A549 (cell line): Measurements from ENCODE around the gene PRDM1. TPM values are rescaled to one million over a fixed set of nuclear protein-coding genes. Genes with fewer than 3 reads are reported as not detected.

Experiments used
- ATAC-seq, 2 experiments: fragments of 200-7000 bp in 1 of 2; fragments of >200 bp in 1 of 2; cut with Nextera tagmentation in 1 of 2; cut with Tn5 transposase in 1 of 2; 3 replicates each; pipeline versions ENCODE4 v1.8.0 to v1.9.1; 2018 to 2020; ENCODE audit warnings: mild to moderate bottlenecking in 1 of 2, moderate library complexity in 1 of 2
- CTCF ChIA-PET: fragments of 300-600 bp; sonication (Branson Sonifier 250); formaldehyde crosslinking; extraction: SDS; loops from one replicate; lab custom pipeline; 2021; ENCODE audit warnings: antibody characterized with exemption, inconsistent platforms; lab: Yijun Ruan, JAX
- POLR2A ChIA-PET: fragments of 350-600 bp; formaldehyde crosslinking; extraction: SDS; loops from one replicate; lab custom pipeline; 2021; ENCODE audit warnings: antibody characterized with exemption, inconsistent platforms; lab: Yijun Ruan, JAX
- DNase-seq, 2 experiments: peaks; one replicate each; pipeline versions ENCODE4 v3.0.0 to v3.0.0-alpha.2; 2011 to 2016; ENCODE audit warnings: low read depth in 1 of 2, low spot score in 1 of 2
- FAIRE-seq: peaks from 2 replicates; lab custom pipeline; 2011; peaks lifted over from hg19 to GRCh38; lab: Jason Lieb, UNC
- H3K27ac ChIP-seq, 2 experiments: fragments of >200 bp; sonication (Bioruptor Twin); formaldehyde crosslinking; 3 replicates each; pipeline ENCODE4 v1.5.1; 2016 to 2017
- H3K4me1 ChIP-seq: fragments of >200 bp; sonication (Bioruptor Twin); formaldehyde crosslinking; 3 replicates; pipeline ENCODE4 v1.6.1; 2016
- H3K4me2 ChIP-seq: fragments of >200 bp; sonication (Bioruptor Twin); formaldehyde crosslinking; 3 replicates; pipeline ENCODE4 v1.6.1; 2016
- H3K4me3 ChIP-seq: fragments of >200 bp; sonication (Bioruptor Twin); formaldehyde crosslinking; 3 replicates; pipeline ENCODE4 v1.5.1; 2016
- H3K9me3 ChIP-seq: fragments of >200 bp; sonication (Bioruptor Twin); formaldehyde crosslinking; 3 replicates; pipeline ENCODE4 v1.6.1; 2016
- CEBPB ChIP-seq, 2 experiments: fragments of >200 bp in 1 of 2; sonication (Bioruptor Twin) in 1 of 2; formaldehyde crosslinking in 1 of 2; IDR thresholded peaks; 2 replicates each; pipeline ENCODE4 v1.6.1; 2012 to 2016
- CHD2 ChIP-seq: fragments of 150-350 bp; IDR thresholded peaks from 2 replicates; pipeline ENCODE4 v1.6.1; 2014; ENCODE audit warnings: low read length; ENCODE audit not compliant: partially characterized antibody
- HEYL ChIP-seq: fragments of 250-450 bp; sonication (Bioruptor Pico); IDR thresholded peaks from 2 replicates; pipeline ENCODE4 v1.8.0; 2021; ENCODE audit warnings: mild to moderate bottlenecking, moderate library complexity
- HOXA7 ChIP-seq: fragments of 250-450 bp; sonication (Bioruptor Pico); IDR thresholded peaks from 2 replicates; pipeline ENCODE4 v1.5.0; 2020; ENCODE audit warnings: mild to moderate bottlenecking, moderate library complexity
- HOXB5 ChIP-seq: fragments of 250-450 bp; sonication (Bioruptor Pico); IDR thresholded peaks from 2 replicates; pipeline ENCODE4 v1.5.0; 2020; ENCODE audit warnings: mild to moderate bottlenecking, moderate library complexity
- JUN ChIP-seq, 2 experiments: fragments of >200 bp; sonication (Bioruptor Twin); formaldehyde crosslinking; IDR thresholded peaks; 2 replicates in 1 of 2; 3 replicates in 1 of 2; pipeline ENCODE4 v1.6.1; 2016 to 2017
- MAZ ChIP-seq: fragments of 150-350 bp; IDR thresholded peaks from 2 replicates; pipeline ENCODE4 v1.6.1; 2014; ENCODE audit warnings: antibody characterized with exemption, low read depth, low read length, borderline replicate concordance
- NFE2L2 ChIP-seq: fragments of 150-350 bp; conservative IDR thresholded peaks from 2 replicates; pipeline ENCODE4 v1.6.1; 2014; ENCODE audit warnings: low read length
- PHF8 ChIP-seq: fragments of 200-600 bp; sonication (generic); IDR thresholded peaks from 2 replicates; pipeline ENCODE4 v1.6.1; 2016; ENCODE audit warnings: low read depth, mild to moderate bottlenecking, antibody characterized with exemption, moderate library complexity, borderline replicate concordance
- POLR2A ChIP-seq: IDR thresholded peaks from 2 replicates; pipeline ENCODE4 v1.6.1; 2012; ENCODE audit warnings: mild to moderate bottlenecking, low read length
- RAD21 ChIP-seq, 2 experiments: fragments of >200 bp in 1 of 2; sonication (Bioruptor Twin) in 1 of 2; formaldehyde crosslinking in 1 of 2; IDR thresholded peaks in 1 of 2; conservative IDR thresholded peaks in 1 of 2; 2 replicates in 1 of 2; 3 replicates in 1 of 2; pipeline ENCODE4 v1.6.1; 2012 to 2018; ENCODE audit warnings: inconsistent platforms in 1 of 2
- RARB ChIP-seq: fragments of 250-450 bp; sonication (Bioruptor Pico); IDR thresholded peaks from 2 replicates; pipeline ENCODE4 v1.8.0; 2021; ENCODE audit warnings: mild to moderate bottlenecking, moderate library complexity
- TP53 ChIP-seq: fragments of 250-450 bp; sonication (Bioruptor Pico); IDR thresholded peaks from 2 replicates; pipeline ENCODE4 v1.5.0; 2021; ENCODE audit warnings: mild to moderate bottlenecking, moderate library complexity
- ZSCAN20 ChIP-seq: fragments of 250-450 bp; sonication (Bioruptor Pico); IDR thresholded peaks from 2 replicates; pipeline ENCODE4 v1.8.0; 2022; ENCODE audit warnings: mild to moderate bottlenecking, moderate library complexity
- WGBS: methylation state at CpG from one replicate; pipeline ENCODE4 v1.1.6; 2017; ENCODE audit errors: missing lambda C conversion rate; 5-methylcytosine and 5-hydroxymethylcytosine counted together
- polyA plus RNA-seq, 4 experiments: library from polyadenylated mRNA; depleted of rRNA in 3 of 4; stranded (reverse); fragments of >200 nt; fragmentation: RNase III in 1 of 4; extraction: RNeasy Plus Mini Kit Qiagen cat#74134 plus additional on column Dnase treatment in 1 of 4; gene quantifications; 2 replicates in 3 of 4; 3 replicates in 1 of 4; pipeline ENCODE4 v1.2.3, GENCODE V29; 2011 to 2017
- TF ChIP-seq, protein P1 (sequence below): IDR thresholded peaks from 2 replicates; pipeline ENCODE4 v1.6.1; 2012
- TF ChIP-seq, protein P2 (sequence below): fragments of >200 bp; sonication (Bioruptor Twin); formaldehyde crosslinking; IDR thresholded peaks from 3 replicates; pipeline ENCODE4 v1.5.1; 2016
- TF ChIP-seq, protein P3 (sequence below): fragments of 200-600 bp; sonication (generic); IDR thresholded peaks from 2 replicates; pipeline ENCODE4 v1.6.1; 2016; ENCODE audit warnings: antibody characterized with exemption, mild to moderate bottlenecking, moderate library complexity
- TF ChIP-seq, protein P4 (sequence below): fragments of 450-650 bp; IDR thresholded peaks from 2 replicates; pipeline ENCODE4 v1.6.1; 2014; ENCODE audit warnings: antibody characterized with exemption
- TF ChIP-seq, protein P5 (sequence below): fragments of 150-350 bp; IDR thresholded peaks from 2 replicates; pipeline ENCODE4 v1.6.1; 2014; ENCODE audit warnings: low read depth, mild to moderate bottlenecking, low read length

The PRDM1 gene
- polyA plus RNA-seq, 2 of the 4 experiments (the other 2 are of a cell fraction), result 2.6 to 11.2 TPM

DNA sequence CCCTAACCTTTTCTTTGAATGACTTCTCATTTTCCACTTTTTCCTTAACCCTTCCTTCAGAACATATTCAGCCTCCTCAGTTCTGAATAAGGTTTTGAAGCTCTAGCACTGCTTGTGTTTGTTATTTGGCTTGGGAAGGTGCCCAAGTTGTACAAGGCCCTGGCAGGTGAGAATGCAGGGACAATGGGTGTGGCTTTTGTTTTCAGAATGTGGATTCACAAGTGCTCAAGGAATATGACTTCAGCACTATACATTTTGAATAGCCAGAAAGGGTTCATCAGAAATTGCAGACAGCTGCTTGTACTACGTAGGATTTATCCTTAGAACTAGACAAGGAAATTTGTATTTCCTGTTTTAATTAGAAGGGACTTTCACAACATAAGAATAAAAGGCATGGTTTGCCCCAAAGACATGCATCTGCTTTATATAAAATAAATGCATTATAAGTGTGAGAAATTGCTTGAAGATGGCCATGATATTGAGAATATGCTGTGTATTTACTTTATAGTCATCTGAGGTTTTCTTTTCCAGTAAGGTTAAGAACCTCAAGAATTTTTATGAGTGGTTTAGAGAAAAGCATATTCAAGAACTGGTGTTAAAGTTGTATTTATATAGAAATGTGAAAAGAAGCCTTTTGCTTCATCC lies 29.3 kb upstream of the PRDM1 start:
- WGBS, result 85% methylated on average over 1 of the region's 1 CpG
- ATAC-seq (no peak), DNase-seq (no peak), FAIRE-seq (no peak)
- CTCF ChIA-PET, result no interaction called here
- H3K4me2 ChIP-seq, result no peak overlapping the region
- H3K4me3 ChIP-seq, result no peak overlapping the region
- no peak overlapping the region for H3K27ac ChIP-seq
- H3K9me3 ChIP-seq, result no peaks in the 10 kb centered on the region
- peaks cover 27% of the 10 kb centered on the region for H3K4me1 ChIP-seq
- POLR2A ChIA-PET, result no interaction called here
- TF ChIP-seq CEBPB (IDR thresholded peaks at IDR 0.05) (no peak), CHD2 (no peak), RAD21 (conservative IDR thresholded peaks at IDR 0.05 in 1 of 2, IDR thresholded peaks at IDR 0.05 in 1 of 2) (no peak), POLR2A (no peak), ZSCAN20 (no peak)
- TF ChIP-seq, protein P1, sequence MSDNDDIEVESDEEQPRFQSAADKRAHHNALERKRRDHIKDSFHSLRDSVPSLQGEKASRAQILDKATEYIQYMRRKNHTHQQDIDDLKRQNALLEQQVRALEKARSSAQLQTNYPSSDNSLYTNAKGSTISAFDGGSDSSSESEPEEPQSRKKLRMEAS, result no peak

DNA sequence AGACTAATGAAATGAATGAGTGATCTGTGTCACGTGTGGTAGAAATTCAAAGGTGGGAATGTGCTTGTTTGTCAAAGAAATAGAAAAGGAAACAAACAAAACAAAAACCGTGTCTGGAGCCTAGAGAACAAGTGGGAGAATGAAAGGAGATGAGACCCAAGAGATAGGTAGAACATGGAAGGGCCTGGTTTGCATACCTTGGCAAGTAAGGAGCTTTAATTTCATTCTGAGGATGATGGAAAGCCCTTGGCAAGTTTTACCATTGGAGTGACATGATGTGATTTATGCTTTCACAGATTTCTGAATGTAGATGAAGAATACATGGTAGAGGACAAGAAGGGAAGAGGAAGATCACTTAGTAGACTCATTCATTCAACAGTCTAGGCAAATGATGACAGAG lies 26.8 kb upstream of the PRDM1 start:
- Histone ChIP-seq H3K9me3 (no peaks in the 10 kb centered on the region), H3K4me1 (peaks cover 12% of the 10 kb centered on the region), H3K27ac (no peak overlapping the region), H3K4me3 (no peak overlapping the region), H3K4me2 (no peak overlapping the region)
- no peak for DNase-seq
- 46% methylated on average over 2 of the region's 2 CpGs for whole genome bisulfite sequencing
- POLR2A ChIA-PET, result no interaction called here
- no peak for ATAC-seq
- CTCF ChIA-PET, result interaction anchor here (1.9 kb wide), 1 partner anchor 25 kb away, joined by 4 read pairs; no protein-coding TSS in a partner anchor
- TF ChIP-seq POLR2A (no peak), NFE2L2 (no peak), CEBPB (IDR thresholded peaks at IDR 0.05) (no peak), PHF8 (no peak), MAZ (no peak)
- TF ChIP-seq, protein P2, sequence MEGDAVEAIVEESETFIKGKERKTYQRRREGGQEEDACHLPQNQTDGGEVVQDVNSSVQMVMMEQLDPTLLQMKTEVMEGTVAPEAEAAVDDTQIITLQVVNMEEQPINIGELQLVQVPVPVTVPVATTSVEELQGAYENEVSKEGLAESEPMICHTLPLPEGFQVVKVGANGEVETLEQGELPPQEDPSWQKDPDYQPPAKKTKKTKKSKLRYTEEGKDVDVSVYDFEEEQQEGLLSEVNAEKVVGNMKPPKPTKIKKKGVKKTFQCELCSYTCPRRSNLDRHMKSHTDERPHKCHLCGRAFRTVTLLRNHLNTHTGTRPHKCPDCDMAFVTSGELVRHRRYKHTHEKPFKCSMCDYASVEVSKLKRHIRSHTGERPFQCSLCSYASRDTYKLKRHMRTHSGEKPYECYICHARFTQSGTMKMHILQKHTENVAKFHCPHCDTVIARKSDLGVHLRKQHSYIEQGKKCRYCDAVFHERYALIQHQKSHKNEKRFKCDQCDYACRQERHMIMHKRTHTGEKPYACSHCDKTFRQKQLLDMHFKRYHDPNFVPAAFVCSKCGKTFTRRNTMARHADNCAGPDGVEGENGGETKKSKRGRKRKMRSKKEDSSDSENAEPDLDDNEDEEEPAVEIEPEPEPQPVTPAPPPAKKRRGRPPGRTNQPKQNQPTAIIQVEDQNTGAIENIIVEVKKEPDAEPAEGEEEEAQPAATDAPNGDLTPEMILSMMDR, result no peak
- TF ChIP-seq, protein P3, sequence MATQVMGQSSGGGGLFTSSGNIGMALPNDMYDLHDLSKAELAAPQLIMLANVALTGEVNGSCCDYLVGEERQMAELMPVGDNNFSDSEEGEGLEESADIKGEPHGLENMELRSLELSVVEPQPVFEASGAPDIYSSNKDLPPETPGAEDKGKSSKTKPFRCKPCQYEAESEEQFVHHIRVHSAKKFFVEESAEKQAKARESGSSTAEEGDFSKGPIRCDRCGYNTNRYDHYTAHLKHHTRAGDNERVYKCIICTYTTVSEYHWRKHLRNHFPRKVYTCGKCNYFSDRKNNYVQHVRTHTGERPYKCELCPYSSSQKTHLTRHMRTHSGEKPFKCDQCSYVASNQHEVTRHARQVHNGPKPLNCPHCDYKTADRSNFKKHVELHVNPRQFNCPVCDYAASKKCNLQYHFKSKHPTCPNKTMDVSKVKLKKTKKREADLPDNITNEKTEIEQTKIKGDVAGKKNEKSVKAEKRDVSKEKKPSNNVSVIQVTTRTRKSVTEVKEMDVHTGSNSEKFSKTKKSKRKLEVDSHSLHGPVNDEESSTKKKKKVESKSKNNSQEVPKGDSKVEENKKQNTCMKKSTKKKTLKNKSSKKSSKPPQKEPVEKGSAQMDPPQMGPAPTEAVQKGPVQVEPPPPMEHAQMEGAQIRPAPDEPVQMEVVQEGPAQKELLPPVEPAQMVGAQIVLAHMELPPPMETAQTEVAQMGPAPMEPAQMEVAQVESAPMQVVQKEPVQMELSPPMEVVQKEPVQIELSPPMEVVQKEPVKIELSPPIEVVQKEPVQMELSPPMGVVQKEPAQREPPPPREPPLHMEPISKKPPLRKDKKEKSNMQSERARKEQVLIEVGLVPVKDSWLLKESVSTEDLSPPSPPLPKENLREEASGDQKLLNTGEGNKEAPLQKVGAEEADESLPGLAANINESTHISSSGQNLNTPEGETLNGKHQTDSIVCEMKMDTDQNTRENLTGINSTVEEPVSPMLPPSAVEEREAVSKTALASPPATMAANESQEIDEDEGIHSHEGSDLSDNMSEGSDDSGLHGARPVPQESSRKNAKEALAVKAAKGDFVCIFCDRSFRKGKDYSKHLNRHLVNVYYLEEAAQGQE, result no peak
- TF ChIP-seq, protein P1, result no peak
- TF ChIP-seq, protein P4, sequence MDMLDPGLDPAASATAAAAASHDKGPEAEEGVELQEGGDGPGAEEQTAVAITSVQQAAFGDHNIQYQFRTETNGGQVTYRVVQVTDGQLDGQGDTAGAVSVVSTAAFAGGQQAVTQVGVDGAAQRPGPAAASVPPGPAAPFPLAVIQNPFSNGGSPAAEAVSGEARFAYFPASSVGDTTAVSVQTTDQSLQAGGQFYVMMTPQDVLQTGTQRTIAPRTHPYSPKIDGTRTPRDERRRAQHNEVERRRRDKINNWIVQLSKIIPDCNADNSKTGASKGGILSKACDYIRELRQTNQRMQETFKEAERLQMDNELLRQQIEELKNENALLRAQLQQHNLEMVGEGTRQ, result no peak
- FAIRE-seq, result no peak

DNA sequence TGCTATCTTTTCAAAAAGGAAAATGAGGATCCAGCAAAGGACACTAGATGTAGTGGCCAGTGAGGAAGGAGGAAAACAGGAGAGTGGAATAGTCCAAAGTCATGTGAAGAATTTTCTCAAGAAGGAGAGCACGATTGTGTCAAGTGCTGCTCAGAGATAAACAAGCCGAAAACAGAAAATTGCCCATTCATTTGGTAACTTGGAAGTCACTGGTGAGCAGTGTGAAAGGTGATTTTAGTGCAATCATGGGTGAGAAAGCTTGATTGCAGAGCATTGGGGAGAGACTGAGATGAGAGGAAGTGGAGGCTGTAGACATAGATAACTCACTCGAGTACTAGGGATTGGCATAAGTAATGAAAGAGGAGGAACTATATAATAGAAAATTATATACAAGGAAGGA lies 26.0 kb upstream of the PRDM1 start:
- POLR2A ChIA-PET, result no interaction called here

More for the DNA sequence above, 26.0 kb upstream of the PRDM1 start:
- no peaks in the 10 kb centered on the region for H3K9me3 ChIP-seq
- TF ChIP-seq NFE2L2 (no peak), HOXB5 (CRISPR knock-in tag) (no peak), PHF8 (no peak), RARB (no peak), MAZ (no peak), HOXA7 (no peak), JUN (IDR thresholded peaks at IDR 0.05) (no peak), TP53 (CRISPR knock-in tag) (no peak), HEYL (CRISPR knock-in tag) (no peak)
- TF ChIP-seq, protein P5, sequence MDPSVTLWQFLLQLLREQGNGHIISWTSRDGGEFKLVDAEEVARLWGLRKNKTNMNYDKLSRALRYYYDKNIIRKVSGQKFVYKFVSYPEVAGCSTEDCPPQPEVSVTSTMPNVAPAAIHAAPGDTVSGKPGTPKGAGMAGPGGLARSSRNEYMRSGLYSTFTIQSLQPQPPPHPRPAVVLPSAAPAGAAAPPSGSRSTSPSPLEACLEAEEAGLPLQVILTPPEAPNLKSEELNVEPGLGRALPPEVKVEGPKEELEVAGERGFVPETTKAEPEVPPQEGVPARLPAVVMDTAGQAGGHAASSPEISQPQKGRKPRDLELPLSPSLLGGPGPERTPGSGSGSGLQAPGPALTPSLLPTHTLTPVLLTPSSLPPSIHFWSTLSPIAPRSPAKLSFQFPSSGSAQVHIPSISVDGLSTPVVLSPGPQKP, result no peak
- H3K27ac ChIP-seq, result no peak overlapping the region
- H3K4me2 ChIP-seq, result no peak overlapping the region
- 64% methylated on average over 3 of the region's 3 CpGs for WGBS
- CTCF ChIA-PET, result interaction anchor here (1.9 kb wide), 1 partner anchor 24 kb away, joined by 4 read pairs; no protein-coding TSS in a partner anchor
- DNase-seq (no peak), ATAC-seq (no peak), FAIRE-seq (no peak)
- H3K4me3 ChIP-seq, result no peak overlapping the region
- H3K4me1 ChIP-seq, result peaks cover 11% of the 10 kb centered on the region; the same call in 1 of the 3 replicates
